ENCODE results near the gene FBLL1.
A peak's percentile ranks its signal among the peaks of the same experiment; 100 is the strongest.
"Not testable (repeated sequence)": the region's sequence is repeated elsewhere in the genome, so short reads cannot be mapped to it uniquely, and the experiment has no call there.

The FBLL1 gene

GRCh38 chr5:168528521-168529373 lies at the start of gene FBLL1:
Gene FBLL1, plus strand, starts transcription at chr5:168529305. Its CDS starts 200 bp downstream, at chr5:168529505.
- peak; percentile 66 for DNase-seq

DNA sequence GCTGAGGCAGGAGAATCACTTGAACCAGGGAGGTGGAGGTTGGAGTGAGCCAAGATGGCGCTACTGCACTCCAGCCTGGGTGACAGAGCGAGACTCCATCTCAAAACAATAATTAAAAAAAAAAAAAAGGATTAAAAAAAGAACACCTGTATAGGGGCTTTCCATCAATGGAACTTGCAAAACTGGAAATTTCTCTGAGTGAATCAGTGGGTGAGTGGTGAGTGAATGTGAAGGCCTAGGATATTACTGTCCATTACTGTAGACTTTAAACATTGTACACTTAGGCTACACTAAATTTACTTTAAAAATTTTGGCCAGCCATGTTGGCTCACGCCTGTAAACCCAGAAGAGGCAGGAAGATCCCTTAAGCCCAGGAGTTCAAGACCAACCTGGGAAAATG lies 48.5 kb upstream of the FBLL1 start:
- DNase-seq, result no peak

- no peak for DNase-seq
Observed at GRCh38 chr5:168481330-168481788, 47.7 kb upstream of the FBLL1 start.

DNA sequence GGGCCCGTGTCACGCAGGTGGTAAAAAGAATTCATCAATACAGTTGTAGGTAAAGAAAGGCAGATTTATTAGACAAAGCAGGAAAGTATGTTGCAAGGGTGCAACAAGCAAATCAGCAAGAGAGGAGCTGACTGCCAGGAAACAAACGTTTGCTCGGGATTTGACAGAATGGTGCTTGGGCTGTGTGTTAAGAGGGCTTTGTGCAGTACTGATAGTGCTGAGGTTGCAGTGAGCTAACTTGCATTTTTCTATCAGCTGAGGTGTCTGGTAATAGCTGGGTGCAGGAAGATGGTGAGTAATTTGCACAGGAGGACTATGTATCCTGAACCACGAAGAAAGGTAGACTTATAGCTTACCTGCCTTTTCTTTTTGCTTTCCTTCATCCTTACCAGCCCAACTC lies 46.7 kb upstream of the FBLL1 start:
- DNase-seq, result no peak

DNA sequence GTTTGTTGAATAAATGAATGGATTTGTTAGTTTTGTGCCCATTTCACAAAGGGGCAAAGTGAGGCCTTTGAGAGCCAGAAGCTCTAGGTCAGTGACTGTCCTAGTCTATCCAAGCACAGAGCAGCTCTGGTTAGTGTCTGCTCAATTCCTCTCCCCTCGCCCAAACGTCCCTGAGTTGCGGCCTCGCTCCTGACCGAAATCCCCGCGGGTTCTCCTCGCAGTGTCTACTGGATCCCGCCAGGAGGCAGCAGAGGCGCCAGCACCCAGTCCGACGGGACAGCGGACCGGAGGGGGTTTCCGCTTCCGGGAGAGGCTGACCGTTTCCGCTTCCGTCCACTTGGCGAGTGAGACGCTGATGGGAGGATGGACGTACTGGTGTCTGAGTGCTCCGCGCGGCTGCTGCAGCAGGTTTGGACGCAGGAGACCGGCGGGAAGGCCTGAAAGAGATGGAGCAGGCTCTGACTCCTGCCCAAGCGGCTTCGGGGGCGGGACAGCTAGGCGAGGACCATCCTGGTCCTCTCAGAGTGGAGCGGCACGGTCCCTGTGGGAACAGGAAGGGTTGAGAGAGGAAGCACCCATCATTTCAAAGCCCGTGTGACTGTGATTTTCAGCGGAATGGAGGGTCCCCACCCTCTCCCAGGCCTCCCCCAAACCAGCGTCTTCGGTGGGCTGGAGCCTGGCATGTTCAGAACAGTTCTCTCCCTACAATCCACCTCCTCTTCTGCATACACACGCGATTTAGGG lies 42.8 kb upstream of the FBLL1 start, which contains the start of gene RARS1:
RARS1 (plus strand) TSS at position 336 of the 744 bp plus-strand sequence; CDS start at position 364, 28 bp downstream.
- DNase-seq, result peak; percentile 93

- no peak for DNase-seq
Observed at GRCh38 chr5:168489059-168489458, 40.0 kb upstream of the FBLL1 start.

- no peak for DNase-seq
Observed at GRCh38 chr5:168494057-168494555, 35.0 kb upstream of the FBLL1 start.

GRCh38 chr5:168502563-168503237 lies 26.4 kb upstream of the FBLL1 start:
- DNase-seq, result no peak

GRCh38 chr5:168513861-168514428 lies 15.2 kb upstream of the FBLL1 start:
- DNase-seq, result no peak

- DNase-seq, result no peak
Observed at GRCh38 chr5:168525856-168526255, 3.2 kb upstream of the FBLL1 start.

- no peak for DNase-seq
Observed at GRCh38 chr5:168527756-168528295, 1.3 kb upstream of the FBLL1 start.

DNA sequence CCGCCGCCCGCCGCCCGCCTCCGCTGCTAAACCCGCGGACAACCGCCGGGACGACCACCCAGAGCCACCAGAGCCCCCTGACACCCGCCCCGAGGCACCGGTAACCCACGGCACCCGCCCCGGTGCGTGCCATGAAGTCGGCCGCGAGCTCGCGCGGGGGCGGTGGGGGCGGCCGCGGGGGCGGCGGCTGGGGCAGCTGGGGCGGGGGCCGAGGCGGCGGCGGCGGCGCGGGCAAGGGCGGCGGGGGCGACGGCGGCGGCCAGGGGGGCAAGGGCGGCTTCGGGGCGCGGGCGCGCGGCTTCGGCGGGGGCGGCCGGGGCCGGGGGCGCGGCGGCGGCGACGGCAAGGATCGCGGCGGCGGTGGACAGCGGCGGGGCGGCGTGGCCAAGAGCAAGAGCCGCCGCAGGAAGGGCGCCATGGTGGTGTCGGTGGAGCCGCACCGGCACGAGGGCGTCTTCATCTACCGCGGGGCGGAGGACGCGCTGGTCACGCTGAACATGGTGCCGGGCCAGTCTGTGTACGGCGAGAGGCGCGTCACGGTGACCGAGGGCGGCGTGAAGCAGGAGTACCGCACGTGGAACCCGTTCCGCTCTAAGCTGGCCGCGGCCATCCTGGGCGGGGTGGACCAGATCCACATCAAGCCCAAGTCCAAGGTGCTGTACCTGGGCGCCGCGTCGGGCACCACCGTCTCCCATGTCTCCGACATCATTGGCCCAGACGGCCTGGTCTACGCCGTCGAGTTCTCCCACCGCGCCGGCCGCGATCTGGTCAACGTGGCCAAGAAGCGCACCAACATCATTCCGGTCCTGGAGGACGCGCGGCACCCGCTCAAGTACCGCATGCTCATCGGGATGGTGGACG lies 499 bp downstream of the FBLL1 start:
- no peak for DNase-seq

DNA sequence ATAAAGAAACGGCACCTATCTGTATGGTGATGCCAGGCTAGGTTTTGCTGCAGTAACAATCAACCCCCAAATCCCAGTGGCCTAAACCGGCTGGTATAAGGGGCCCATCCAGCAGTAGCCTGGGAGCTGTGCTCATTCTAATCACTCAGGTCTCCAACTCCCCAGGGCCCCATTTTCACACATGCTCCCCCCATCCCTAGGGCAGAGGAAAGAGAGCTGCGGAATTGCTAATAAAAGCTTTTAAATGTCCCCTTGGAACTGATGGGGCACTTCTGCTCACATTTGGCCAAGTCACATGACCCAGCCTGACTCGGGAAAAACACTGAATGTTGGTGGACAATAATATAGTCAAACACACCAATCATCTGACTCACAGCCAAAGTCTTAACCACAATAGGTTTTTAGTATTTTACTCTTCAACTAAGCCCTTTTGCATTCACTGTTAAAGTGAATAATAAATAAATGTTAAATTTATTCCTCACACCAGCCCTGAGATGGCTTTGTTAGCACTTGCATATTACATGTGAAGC lies 1.6 kb downstream of the FBLL1 start:
- DNase-seq, result no peak

DNA sequence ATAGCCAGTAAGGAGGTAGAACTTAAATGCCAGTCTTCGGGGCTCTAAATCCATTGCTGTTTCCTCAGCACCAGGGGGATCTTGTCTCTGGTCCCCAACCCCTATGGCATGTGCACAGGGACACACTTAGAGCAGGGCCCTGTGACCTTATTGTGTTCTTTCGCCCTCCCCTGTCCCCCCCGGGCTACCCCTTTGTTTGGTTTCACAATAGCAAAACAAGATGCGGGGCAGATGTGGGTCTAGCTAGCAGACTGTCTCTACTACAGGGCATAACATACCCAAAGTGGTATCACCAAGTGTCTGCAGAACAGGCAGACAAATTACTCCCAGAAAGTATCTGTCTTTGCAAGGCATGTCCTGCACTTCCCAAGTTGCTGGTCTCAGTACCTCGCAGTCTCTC lies 2.1 kb downstream of the FBLL1 start:
- no peak for DNase-seq

DNA sequence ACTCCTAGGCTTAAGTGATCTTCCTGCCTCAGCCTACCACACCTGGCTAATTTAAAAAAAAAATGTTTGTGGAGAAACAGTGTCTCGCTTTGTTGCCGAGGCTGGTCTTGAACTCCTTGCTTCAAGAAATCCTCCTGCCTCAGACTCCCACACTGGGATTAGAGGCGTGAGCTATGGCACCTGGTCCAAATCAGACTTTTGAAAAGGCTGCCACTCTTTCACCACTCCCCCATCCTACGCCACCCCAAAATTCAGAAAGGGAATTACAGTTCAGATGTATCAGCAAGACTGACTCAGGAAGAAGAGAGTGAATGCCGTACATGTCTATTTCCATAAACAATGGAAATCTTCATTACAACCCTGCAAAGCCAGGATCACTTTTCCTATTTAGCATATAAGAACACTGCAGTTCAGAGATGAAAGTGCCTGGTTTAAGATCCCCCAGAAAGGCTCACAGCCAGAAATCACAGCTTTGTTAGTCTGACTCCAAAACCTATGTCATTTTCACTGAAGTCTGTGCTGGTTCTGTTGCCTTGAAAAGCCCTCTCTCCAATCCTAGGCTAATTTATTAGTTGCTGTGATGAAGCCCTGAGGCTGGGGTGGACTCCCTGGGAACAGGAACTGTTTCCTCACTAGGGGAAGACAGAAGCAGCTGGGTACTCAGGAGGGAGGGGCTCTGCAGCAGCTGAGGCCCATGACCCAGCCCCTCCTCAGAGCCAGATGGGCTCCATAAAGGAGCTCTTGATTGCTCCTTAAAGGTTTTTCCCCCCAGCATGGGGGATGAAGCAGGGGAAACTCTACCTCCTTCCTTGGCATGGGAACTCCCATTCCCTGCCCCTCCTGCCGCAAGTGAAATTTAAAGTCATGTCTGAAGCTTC lies 3.1 kb downstream of the FBLL1 start:
- DNase-seq, result no peak

DNA sequence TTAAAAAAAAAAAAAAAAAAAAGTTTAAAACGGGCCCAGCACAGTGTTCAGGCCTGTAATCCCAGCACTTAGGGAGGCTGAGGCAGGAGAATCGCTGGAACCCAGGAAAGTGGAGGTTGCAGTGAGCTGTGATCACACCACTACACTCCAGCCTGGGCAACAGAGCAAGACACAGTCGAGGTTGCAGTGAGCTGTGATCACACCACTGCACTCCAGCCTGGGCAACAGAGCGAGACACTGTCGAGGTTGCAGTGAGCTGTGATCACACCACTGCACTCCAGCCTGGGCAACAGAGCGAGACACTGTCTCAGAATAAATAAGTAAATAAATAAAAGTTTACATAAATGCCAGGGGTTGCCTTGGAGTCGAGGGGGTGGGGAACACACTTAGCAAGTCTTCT lies 5.2 kb downstream of the FBLL1 start:
- DNase-seq, result not testable (repeated sequence)

DNA sequence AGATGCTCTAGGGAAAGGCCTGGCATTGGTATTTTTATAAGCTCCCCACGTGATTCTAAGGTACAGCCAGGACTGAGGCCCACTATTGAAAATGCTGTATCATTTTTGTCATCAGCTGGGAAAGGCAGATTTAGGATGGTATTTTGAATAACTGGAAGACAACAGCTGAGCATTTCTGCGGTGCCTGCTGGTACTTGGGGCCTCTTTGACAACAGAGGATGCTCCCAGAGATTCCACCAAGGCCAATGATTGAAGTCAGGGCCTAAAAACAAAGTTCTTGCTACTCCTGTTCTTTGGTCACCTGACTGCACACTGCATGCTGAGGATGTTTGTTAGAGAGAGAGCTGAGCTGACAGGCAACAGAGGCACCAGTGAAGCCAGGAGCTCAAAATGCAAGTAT lies 8.1 kb downstream of the FBLL1 start:
- DNase-seq, result no peak

- DNase-seq, result no peak
Observed at GRCh38 chr5:168549554-168549953, 20.4 kb downstream of the FBLL1 start.

DNA sequence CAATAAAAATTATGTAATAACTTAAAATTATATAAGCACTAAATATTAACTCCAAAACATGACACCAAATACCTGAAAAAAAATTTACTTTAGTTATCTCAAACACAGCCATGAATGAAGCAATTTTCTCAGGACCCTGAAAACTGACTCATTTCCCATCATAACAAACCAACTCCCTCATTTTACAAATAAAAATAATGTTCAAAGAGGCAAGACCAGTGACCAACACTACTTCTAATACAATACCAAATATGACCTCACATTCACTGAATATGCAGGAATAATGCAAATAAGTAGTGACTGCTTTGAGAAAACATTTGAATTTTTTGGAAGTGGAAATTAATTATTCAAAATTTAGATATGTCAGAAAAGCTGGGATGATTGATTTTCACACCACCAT lies 21.6 kb downstream of the FBLL1 start:
- no peak for DNase-seq

DNA sequence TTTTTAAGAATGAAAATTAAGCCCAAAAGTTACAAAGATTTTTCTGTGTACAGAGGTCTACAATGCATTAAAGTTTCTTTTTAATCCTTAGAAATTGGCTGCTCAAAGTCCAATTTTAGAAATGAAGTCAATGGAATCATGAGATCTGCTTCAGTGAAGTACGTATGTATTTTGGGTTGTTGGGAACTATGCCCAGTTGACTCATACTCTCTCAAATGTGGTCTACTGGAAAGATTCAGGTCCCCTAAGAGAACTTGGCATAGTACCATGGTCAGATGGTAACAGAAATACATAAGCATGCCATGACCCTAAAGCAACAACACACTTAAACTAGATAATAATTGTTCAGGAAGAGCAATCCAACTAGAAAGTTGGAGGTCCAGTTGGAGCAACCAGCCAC lies 23.0 kb downstream of the FBLL1 start:
- DNase-seq, result no peak
